Stimulated activated CD4-positive, alpha-beta T cell treated with anti-CD3 and anti-CD28 coated beads, Interleukin-15, amount 100 ng/mL, for 48 hours (primary cell): Measurements from ENCODE around the gene ACER1.
A peak's percentile ranks its signal among the peaks of the same experiment; 100 is the strongest.
"Not testable (repeated sequence)": the region's sequence is repeated elsewhere in the genome, so short reads cannot be mapped to it uniquely, and the experiment has no call there.

ENCODE experiments used
- DNase-seq, 2 donors: peaks; one replicate each; pipeline ENCODE4 v3.0.0-alpha.2; 2020; ENCODE audit warnings: low read depth in 2 of 2

Gene ACER1

GRCh38 chr19:6288737-6289136, 44.7 kb downstream of the ACER1 start:
- DNase-seq: no peak

- no peak for DNase-seq
These were observed 46.0 kb downstream of the ACER1 start for GRCh38 chr19:6287269-6287885.

DNA sequence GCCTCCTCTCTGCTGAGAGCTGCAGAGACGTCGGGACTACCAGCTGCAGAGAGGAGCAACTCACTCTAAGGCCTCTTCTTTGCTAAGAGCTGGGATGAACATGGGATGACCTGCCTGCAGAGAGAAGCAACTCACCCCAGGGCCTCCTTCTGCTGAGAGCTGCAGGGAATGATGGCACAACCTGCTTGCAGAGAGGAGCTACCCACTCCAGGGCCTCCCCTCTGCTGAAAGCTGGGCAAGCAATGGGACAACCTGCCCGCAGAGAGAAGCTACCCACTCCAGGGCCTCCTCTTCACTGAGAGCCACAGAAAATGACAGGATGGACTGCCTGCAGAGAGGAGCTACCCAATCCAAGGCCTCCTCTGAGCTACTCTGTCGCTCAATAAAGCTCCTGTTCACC, 46.7 kb downstream of the ACER1 start:
- no peak for DNase-seq

DNA sequence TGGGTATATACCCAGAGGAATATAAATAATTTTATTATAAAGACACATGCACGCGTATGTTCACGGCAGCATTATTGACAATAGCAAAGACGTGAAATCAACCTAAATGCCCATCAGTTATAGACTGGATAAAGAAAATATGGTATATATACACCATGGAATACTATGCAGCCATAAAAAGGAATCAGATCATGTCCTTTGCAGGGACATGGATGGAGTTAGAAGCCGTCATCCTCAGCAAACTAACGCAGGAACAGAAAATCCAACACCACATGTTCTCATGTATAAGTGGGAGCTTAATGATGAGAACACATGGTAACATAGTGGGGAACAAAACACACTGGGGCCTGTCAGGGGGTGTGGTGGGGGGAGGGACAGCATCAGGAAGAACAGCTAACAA, 51.0 kb downstream of the ACER1 start:
- not testable (repeated sequence) for DNase-seq

GRCh38 chr19:6279931-6280591, 53.4 kb downstream of the ACER1 start, which contains the start of gene MLLT1:
TSS of gene MLLT1 (minus strand) at chr19:6279975. CDS start at chr19:6279784, 191 bp downstream.
- peak; percentile 93 to 96 for DNase-seq

DNA sequence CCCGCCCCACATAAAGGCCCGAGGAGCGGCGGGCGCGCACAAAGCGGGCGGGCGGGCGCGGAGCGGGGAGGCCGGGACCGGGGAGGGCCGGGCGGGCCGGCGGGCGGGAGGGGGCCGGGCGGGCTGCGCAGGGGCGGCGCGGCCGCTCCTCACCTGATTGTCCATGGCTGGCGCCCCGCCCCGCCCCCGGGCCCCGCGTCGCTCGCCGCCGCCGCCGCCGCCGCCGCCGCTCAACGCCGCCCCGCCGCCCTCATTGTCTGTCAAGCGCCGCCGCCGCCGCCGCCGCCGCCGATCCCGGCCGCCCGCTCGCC, 53.8 kb downstream of the ACER1 start:
- no peak for DNase-seq

DNA sequence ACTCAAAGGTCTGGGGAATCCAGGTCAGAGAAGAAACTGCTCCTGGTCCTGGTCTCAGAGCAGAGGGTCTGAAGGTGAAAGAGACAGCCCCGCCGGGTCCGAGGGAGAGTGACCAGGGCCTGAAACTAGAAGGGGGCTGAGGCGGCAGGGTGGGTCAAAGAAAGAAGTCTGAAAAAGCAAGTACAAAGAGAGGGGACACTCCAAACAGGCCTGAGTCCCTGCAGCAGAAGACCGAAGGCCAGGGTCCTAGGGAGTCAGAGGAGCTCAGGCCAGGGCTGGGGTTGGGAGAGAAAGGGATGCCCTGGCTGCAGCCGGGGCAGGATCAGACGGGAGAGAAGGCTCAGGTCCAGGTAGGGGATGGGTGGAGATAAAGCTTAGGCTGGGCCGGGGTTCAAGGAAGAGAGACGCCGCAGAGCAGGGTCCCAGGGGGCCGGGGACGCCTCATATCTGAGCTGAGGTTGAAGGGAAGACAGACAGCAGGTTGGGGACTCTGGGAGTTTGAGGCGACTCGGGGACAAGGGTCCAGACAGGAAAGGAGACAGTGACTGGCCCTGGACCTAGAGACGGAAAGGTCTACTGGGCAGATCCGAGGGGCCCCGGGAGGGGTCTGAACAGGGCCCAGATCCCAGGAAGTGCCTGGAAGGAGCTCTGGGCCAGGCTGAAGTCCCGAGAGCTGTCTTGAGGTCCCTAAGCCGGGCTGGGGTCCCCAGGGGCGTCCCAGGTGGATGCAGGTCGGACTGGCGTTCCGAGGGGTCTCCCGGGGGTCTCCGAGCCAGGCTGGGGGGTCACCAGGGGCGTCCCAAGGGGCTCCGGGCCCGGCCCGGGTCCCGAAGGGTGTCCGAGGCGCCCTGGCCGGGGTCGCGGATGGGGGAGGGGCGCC, 54.4 kb downstream of the ACER1 start:
- DNase-seq: no peak

- DNase-seq: no peak
These were observed 55.4 kb downstream of the ACER1 start for GRCh38 chr19:6278051-6278450.

GRCh38 chr19:6276447-6276846, 57.0 kb downstream of the ACER1 start:
- no peak for DNase-seq

DNA sequence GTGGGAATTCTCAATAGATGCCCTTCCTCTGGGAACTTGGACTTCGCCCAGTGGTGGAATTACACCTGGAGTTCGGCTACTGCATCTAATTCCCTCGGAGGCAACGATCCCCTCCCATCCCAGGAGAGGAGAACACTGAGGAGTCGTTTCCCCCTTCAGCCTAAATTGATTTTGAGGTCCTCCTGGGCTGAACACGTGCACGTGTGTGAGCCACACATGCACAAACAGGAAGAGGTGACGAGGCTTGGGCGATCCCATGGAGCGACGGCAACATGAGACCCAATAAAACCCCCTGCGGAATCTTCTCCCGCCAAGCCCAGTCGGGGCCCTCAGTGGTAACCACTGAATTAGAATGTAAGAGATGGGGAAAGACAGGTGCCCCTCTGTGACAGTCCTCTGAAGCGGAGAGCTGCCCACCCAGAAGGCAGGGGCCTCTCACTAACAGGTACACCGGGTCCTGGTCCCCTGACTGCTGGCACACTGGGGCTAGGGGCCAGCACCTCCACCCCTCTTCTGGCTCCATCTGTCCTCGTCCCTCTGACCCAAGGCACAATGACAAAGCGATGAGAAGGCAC, 58.2 kb downstream of the ACER1 start:
- no peak for DNase-seq

DNA sequence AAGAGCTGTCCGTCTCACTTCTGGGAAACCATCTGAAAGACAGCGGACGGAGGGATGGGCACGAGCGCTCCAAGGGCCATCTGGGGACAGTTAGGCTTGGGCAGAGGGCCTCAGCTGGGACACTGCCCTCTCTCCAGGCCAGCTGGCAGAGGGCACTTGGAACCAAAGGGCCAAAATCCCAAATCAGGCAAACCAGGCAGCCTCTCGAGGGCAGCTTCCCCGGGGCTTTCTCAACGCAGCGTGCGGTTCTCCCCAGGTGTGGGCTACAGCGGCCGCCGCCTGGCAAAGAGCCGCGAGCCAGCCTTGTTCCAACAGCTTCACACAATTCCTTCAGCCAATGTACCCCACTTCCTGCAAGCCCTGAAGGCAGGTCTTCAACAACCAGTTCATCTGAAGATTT, 58.7 kb downstream of the ACER1 start:
- DNase-seq: no peak

DNA sequence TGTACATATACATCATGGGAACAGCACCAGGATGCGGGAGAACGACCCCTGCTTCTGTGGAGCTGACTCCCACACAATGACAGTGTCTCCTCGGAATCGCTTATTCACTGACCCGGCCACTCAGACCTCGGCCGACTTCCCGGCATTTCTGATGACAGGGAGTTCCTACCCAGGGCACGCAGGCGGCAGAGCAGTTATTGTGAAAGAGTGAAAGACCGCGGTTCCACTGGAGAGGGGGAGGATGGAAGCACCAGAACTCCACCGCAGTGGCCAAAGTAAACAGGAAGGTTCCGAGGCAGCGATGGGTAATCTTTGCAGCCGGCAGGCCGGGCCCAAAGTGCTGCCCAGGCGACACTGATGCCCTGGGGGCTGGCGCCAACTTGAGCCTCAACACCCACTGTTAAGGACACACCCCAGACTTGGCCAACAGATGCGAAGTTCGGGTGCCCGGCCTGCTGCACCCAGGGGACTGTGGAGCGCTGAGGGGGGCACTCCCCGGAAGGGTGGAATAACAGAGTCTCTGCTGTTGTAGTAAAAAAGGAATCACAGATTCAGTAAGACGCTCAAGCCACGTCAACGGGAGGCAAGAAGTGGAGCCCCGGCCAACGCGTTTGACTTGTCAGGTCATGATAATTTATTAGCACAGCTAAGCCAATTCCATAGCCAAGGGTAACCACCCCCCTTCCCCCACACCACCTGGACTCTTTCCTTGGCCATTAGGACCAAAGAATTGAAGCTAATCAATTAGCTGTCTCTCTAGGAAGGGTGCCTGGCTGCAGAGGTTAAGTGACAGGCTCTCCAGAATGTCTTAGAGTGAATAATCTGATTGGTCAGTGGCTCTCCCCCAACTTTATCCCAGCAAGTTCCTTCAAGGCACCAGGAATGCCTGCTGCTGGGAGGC, 59.5 kb downstream of the ACER1 start:
- no peak for DNase-seq

GRCh38 chr19:6272913-6273600, 60.4 kb downstream of the ACER1 start:
- DNase-seq: no peak

DNA sequence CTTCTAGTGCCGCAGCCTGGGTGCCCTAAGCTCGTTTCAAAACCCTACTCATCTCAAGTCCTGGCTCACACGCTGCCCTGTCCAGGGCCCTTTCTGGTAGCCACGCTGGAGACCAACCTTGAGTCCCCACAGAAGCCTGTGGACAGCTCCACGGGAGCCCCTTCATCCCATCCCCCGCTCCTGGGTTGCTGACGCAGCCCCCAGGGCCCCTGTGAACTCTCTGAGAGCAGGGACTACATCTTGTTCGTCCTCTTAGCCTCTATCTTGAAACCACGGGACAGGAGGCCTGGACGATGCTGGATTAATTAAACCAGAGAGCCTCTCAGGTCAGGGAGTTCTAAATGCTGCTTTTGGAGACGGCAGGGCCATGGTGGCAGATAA, 61.0 kb downstream of the ACER1 start:
- no peak for DNase-seq

GRCh38 chr19:6271721-6272410, 61.5 kb downstream of the ACER1 start:
- no peak for DNase-seq

GRCh38 chr19:6271251-6271650, 62.2 kb downstream of the ACER1 start:
- no peak for DNase-seq

GRCh38 chr19:6270822-6271221, 62.6 kb downstream of the ACER1 start:
- DNase-seq: no peak

- DNase-seq: no peak
These were observed 63.2 kb downstream of the ACER1 start for GRCh38 chr19:6270076-6270745.

- no peak for DNase-seq
These were observed 64.1 kb downstream of the ACER1 start for GRCh38 chr19:6269101-6269886.
